Raji (cell line): Measurements from ENCODE around the gene ADGRA3.

ENCODE experiments used
- POLR2A ChIP-seq: IDR thresholded peaks from 2 replicates; pipeline ENCODE4 v1.6.1; 2011; ENCODE audit warnings: low read depth, low read length, control low read depth; ENCODE audit not compliant: insufficient read depth

ADGRA3 gene

DNA sequence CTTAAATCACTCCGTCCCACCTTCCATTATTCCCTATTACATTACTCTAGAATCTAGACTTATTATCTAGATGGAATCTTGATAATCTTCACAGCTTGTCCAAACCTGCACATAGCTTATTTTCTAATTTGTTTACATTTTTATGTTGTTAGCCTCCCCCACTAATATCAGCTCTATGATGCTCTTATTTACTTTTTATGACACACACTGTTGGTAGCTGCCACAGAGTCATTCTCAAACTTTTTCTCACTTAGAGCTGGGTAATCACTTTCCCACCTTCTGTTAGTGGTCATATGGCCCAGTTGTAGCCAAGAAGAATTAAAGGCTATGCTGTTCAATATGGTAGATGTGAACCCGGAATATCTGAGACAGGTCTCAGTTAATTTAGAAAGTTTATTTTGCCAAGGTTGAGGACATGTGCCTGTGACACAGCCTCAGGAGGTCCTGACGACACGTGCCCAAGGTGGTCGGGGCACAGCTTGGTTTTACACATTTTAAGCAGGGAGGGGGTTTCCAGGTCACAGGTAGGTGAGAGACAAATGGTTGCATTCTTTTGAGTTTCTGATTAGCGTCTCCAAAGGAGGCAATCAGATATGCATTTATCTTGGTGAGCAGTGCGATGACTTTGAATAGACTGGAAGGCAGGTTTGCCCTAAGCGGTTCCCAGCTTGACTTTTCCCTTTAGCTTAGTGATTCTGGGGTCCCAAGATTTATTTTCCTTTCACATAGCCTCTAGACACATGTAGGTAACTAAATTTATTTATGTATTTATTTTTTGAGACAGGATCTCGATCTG is 7.0 kb upstream of the ADGRA3 start:
- TF ChIP-seq POLR2A, result no peak

DNA sequence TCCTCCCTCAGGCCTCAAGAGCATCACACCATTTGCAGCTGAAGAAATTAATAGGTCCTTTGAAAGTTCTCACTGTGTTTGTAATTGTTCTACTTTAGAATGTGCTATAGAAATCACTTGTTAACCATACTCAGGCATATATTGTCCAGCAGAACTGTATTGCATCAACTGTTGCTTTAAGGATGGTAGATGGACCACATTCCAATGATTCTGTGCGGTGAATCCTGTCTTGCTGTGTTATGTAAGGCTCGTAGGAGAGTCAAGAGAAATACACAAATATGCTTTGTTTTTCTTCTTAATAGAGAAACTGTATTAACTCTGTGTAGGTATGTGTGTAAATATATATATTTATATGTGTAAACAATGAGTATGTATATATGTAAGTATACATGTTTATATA is 6.3 kb upstream of the ADGRA3 start:
- TF ChIP-seq POLR2A, result no peak

DNA sequence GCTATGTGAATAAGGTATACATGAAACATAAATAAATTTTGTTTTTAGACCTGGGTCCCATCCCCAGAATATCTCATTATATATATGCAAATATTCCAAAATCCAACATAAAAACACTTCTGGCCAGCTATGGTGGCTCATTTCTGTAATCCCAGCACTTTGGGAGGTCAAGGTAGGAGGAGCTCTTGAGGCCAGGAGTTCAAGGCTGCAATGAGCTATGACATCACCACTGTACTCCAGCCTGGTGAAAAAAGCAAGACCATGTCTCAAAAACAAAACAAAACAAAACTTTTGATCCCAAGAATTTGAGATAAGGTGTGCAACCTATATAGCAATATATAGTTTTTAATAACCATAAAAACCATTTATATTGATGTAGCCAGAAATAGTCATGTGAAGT is 5.4 kb upstream of the ADGRA3 start:
- TF ChIP-seq POLR2A, result no peak

DNA sequence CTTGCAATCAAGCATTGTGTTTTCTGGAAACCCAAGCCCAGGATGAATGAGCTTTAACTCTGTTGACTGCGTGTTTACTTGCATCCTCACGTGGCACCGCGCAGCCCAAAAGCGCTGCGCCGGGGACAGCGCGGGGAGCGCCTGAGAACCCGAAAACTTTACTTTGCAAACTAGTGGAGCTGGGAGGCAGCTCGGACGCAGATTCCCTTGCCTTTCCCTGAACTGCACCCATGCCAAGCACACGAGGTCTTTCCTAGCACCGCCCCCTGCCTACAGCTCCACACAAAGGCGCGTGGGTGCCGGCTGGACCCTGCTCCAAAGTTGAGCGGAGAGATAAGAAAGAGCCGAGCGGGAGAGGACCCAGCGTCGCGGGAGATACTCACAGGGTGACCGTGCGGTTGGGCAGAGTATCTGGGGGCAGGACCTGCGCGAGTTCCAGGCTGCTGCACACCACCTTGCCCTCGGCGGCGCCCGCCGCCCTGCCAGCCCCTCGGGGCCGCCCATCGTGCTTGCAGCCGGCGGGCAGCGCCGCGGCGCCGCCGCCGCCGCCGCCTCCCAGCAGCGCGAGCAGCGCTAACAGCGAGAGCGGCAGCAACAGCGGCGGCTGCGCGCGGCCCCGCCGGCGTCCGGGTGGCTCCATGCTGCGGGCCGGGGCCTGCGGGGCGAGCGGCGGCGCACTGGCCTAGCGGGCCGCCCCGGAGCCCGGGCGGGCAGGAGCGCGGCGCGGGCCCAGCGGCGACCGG is 550 bp downstream of the ADGRA3 start:
- TF ChIP-seq POLR2A, result no peak

GRCh38 chr4:22514481-22514880 is 1.4 kb downstream of the ADGRA3 start:
- TF ChIP-seq POLR2A, result no peak

DNA sequence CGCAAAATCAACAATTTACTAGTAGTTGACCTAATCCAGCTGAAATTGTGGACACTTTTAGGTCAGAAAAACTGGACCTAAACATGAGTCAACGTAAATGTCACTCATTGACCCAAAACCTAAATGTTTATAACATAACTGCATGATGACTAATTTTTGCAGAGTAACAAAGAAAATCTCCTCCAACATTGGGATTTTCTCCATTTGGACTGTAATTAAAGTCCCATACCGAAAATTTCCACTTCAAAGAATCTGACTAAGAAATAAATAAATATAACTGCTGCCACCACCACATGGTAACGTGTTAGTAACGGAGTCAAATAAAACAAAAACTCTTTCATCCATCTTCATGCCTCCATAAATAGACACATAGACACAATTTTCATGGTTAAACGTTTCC is 1.9 kb downstream of the ADGRA3 start:
- TF ChIP-seq POLR2A, result no peak

DNA sequence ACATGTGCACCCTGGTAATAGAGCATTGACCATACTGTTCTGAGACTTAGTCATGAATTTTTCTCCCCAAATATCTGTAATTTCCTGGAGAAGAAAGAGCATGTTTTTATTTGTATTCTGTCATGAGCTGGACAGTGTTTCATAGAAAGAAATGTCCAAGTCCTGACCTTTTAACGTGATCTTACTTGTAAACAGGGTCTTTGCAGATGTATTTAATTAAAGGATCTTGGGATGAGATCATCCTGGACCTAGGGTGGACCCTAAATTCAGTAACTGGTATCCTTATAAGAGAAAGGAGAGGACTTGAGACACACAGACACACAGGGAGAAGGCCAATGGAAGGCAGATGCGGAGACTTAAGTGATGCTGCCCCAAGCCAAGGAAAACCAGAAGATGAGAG is 3.6 kb downstream of the ADGRA3 start:
- no peak for TF ChIP-seq POLR2A

- TF ChIP-seq POLR2A, result no peak
These were observed 5.1 kb downstream of the ADGRA3 start for GRCh38 chr4:22510750-22511149.

DNA sequence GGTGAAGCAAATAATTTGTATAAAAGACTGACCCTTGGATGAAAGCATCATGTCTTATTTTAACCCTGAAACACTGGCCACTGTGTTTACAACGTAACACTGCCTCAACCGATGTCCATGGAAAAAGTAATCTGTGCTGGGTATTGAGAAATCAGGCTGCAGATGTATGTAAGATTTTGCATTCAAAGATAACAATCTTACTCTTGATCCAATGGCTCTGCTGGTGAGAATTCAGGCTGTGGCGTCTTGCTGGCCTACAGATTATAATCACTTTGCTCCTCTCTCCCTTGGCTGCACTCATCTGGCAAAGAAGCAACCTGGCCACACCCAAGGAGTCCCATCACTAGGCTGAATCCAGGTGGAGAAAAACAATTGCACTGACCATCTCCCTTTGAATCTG is 7.5 kb downstream of the ADGRA3 start:
- no peak for TF ChIP-seq POLR2A

DNA sequence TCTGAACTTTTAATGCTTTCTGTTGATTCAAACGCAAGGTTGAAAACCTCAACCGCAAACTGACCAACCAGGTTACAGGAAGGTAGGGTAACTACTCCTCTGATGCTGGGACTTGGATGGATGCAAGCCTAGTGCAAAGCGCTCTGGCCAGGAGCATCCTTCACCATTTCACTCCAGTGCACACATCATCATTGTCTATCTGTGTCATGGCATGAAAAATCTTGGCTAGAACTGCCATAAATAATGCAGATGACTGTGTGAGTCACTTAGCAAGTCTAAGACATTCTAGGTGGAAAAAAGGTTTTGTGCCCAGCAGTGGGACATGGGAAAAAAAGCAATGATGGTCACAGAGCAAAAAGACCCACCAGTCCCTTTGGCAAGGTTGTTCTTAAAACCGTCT is 10.9 kb downstream of the ADGRA3 start:
- TF ChIP-seq POLR2A, result no peak

DNA sequence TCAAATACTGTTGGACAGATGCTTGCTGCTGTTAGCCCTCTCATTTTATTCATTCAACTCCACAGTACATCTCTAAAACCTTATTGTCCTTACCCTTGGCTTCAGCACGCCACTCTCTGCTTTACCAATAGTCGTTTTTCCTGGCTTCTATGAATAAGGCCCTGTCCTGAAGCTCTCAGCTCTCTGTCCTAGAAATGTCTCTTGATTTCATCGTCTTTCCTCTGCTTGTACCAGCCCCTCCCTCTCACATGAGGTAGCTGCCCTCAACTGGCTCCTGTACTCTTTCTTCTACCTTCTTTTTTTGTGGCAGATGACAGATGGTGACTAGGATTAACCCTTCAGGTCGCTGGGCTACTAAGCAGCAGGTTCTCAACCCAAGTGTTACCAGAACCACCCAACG is 11.4 kb downstream of the ADGRA3 start:
- no peak for TF ChIP-seq POLR2A

DNA sequence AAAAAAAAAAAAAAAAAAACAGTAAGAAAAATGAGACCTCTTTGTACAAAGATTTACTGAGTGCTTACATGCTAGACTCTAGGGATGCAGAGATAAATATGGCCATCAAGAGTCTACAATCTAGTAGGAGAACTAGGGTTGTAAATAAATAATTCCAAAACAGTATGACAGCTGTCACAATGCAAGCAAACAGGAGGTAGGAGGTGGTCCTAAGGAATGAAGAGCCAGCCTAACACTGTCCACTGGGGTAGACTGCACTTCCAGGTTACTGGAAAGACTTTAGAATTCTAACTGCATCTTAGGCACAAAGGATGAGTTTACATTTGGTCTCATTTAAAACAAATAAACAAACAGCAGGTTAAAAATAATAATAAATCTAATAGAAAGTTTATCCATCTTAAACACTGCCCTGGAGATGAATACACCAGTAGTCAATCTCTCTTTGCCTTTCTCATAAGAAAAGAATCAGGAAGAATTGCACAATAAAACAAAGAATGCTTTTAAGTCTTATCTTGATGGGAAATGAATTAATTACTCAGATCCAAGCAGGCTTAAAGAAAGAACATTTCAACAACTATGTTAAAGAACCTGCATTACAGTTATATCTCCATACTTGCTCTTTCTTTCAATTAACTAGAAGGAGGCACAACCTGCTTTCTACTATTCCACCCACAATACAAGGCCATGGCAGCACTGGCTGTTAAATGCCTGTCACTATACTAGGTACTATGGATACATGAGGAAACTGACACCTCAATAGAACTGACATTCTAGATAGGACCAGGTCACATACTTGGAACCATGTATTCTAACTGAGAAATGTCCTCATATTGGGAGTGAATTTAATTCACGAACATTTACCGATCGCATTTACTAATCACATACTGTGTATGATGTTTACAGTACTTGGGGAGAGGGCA is 12.7 kb downstream of the ADGRA3 start:
- TF ChIP-seq POLR2A, result no peak

DNA sequence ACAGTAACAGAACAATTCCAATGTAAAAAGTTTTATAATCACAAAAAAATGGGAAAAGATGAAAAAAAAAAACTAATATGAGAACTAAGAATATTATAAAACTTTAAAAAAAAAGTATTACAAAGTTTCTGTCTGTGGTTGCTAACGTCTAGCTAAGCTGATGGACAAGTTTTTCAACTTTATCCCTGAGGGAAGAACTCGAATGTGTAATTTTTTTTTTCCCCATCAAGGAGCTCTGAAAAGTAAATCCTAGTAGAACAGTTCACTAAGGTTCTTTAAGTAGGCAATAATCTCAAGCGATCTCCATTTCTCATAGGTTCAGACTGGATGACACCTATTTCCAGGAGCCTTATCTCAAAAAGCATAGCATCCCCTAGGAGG is 14.2 kb downstream of the ADGRA3 start:
- no peak for TF ChIP-seq POLR2A

GRCh38 chr4:22500831-22501714 is 14.8 kb downstream of the ADGRA3 start:
- no peak for TF ChIP-seq POLR2A
